Daoy (cell line): ENCODE results near the gene NAGK. TPM values are rescaled to one million over a fixed set of nuclear protein-coding genes. Genes with fewer than 3 reads are reported as not detected.
"Not testable (repeated sequence)": the region's sequence is repeated elsewhere in the genome, so short reads cannot be mapped to it uniquely, and the experiment has no call there.

Experiments used
- DNase-seq: peaks from one replicate; pipeline ENCODE4 v3.0.0-alpha.2; 2015; ENCODE audit warnings: low read depth
- total RNA-seq: library from RNA; depleted of rRNA; stranded (reverse); fragments of >200 nt; shearing (Covaris generic); gene quantifications from 2 replicates; pipeline ENCODE4 v1.2.3, GENCODE V29; 2014; rRNA removed

NAGK gene
- total RNA-seq: 51.9 and 65.8 TPM in 2 replicates

GRCh38 chr2:71068218-71069035 is at the start of gene NAGK:
Gene NAGK, plus strand, starts transcription at chr2:71068648. Its CDS starts 36 bp downstream, at chr2:71068684.
- peak; percentile 98 for DNase-seq

- not testable (repeated sequence) for DNase-seq
These were observed 48.5 kb upstream of the NAGK start for GRCh38 chr2:71019989-71020388.

DNA sequence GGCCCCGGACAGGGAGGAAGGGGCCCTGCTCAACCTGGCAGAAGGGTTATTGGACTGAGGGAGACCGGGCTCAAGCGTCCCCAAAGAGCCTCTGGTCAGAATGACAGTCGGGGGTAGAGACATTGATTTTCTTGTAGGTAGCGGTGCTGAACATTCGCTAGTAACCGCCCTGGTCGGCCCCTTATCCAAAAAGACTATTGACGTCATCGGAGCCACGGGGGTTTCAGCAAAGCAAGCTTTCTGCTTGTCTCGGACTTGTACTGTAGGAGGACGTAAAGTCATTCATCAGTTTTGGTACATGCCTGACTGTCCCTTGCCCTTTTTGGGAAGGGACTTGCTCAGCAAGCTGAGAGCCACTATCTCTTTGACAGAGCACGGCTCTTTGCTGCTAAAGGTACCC is 47.1 kb upstream of the NAGK start:
- DNase-seq: not testable (repeated sequence)

- DNase-seq: not testable (repeated sequence)
These were observed 44.8 kb upstream of the NAGK start for GRCh38 chr2:71023553-71024243.

GRCh38 chr2:71036296-71036695 is 32.2 kb upstream of the NAGK start:
- DNase-seq: not testable (repeated sequence)

DNA sequence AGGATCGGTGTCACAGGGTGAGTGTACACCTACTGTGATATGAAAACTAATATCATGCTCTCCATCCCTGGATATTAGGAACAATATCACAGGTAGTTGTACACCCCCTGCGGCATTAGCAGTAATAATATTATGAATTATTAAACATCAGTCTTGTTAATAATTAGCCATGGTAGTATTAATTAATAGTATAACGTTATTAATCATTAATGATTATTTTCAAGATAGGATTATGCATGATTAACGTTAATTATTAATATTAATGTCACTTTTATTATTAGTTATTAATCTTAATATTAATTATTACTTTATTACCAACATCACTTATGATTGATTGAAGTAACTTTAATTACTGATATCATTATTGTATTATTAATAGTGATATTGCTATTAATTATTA is 26.2 kb upstream of the NAGK start:
- no peak for DNase-seq

GRCh38 chr2:71043531-71044407 is 24.7 kb upstream of the NAGK start:
- no peak for DNase-seq

GRCh38 chr2:71045151-71045550 is 23.3 kb upstream of the NAGK start:
- DNase-seq: no peak

- DNase-seq: peak; percentile 25
These were observed 22.4 kb upstream of the NAGK start for GRCh38 chr2:71045865-71046548.

GRCh38 chr2:71048096-71048495 is 20.4 kb upstream of the NAGK start:
- no peak for DNase-seq

- DNase-seq: peak; percentile 37
These were observed 18.6 kb upstream of the NAGK start for GRCh38 chr2:71049704-71050360.

DNA sequence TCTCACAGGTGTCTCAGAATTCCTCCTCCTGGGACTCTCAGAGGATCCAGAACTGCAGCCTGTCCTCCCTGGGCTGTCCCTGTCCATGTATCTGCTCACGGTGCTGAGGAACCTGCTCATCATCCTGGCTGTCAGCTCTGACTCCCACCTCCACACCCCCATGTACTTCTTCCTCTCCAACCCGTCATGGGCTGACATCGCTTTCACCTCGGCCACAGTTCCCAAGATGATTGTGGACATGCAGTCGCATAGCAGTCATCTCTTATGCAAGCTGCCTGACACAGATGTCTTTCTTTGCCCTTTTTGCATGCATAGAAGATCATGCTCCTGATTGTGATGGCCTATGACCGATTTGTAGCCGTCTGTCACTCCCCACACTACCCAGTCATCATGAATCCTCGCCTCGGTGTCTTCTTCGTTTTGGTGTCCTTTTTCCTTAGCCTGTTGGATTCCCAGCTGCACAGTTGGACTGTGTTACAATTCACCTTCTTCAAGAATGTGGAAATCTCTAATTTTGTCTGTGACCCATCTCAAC is 13.2 kb upstream of the NAGK start:
- DNase-seq: not testable (repeated sequence)

GRCh38 chr2:71060211-71060610 is 8.2 kb upstream of the NAGK start:
- DNase-seq: no peak

- DNase-seq: no peak
These were observed 7.6 kb upstream of the NAGK start for GRCh38 chr2:71060871-71061270.

GRCh38 chr2:71063216-71063615 is 5.2 kb upstream of the NAGK start:
- no peak for DNase-seq

DNA sequence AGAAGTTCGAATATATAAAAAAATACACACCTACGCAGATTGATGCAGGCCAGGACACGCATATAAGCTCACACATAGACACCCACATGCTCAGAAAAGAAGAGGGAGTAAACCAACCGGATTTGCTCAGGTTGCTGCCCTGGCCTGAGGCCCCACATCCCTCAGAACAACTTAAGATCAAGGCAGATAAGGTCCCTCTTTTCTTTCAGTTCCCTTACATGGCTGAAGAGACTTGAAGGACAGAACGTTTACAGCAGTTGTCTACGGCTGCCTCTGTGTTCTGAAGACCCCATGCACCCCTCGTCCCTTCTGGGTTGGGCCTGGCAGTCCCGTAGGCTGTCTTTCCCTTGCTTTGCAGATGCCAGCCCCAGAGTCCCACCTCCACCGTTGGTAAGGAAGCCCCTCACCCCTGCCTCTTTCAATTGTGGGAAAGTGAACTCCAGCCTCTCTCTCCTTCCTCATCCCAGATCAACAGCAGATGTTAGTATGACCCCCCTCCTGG is 4.3 kb upstream of the NAGK start:
- DNase-seq: no peak

GRCh38 chr2:71064754-71065621 is 3.5 kb upstream of the NAGK start:
- DNase-seq: no peak

- DNase-seq: no peak
These were observed 1.6 kb upstream of the NAGK start for GRCh38 chr2:71066856-71067255.

DNA sequence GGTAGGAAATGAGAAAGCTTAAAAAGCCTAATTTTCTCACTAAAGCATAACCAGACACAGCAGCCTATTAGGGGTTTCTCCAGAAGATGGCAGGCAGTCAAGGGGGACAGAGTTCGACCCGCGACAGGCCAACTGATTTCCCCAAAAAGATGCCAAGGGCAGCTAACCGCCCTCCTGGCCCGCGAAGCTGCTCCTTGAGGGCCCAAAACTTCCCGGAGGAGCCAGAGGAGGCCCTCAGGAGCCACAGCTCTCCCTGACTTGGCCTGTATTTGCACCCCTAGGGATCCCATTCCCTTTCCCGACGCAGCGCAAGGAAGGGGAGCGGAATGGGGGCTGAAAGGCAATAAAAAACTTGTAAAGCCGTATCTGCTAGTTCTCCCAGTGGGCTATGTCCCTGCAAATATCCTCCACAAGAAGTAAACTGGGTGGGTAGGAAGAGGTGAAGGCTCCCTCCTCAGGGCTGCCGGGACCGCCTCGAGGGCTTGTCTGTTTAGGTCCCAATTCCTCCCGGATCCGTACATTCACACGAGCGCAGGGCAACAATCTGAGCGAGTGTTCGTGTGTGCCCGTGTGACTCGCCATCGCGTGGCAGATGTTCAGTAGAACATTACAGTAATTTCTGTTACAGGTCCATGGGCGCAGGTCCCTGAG is 756 bp upstream of the NAGK start:
- DNase-seq: no peak
